Pancreas (tissue), 10 donors: Measurements from ENCODE around the gene IL6ST. TPM values are rescaled to one million over a fixed set of nuclear protein-coding genes. Genes with fewer than 3 reads are reported as not detected.
A peak's percentile ranks its signal among the peaks of the same experiment; 100 is the strongest.

Experiments used
- ATAC-seq, 4 donors: fragments of 200-7000 bp; cut with Tn5 transposase; one replicate each; pipeline versions ENCODE4 v1.8.0 to v1.9.1; 2020; ENCODE audit warnings: mild to moderate bottlenecking in 4 of 4, moderate library complexity in 4 of 4
- DNase-seq, 6 donors: peaks; one replicate each; pipeline ENCODE4 v3.0.0-alpha.2; 2020
- FAIRE-seq: peaks from 2 replicates; lab custom pipeline; 2012; peaks lifted over from hg19 to GRCh38; lab: Jason Lieb, UNC
- H3K27ac ChIP-seq, 4 donors: fragments of 200-600 bp; sonication (generic); 1 replicate in 3 of 4; 2 replicates in 1 of 4; pipeline versions ENCODE4 v1.5.0 to v1.8.0; 2020
- H3K27me3 ChIP-seq, 4 donors: fragments of 200-600 bp; one replicate each; pipeline ENCODE4 v1.8.0; 2021
- H3K36me3 ChIP-seq, 3 donors: fragments of 200-600 bp; sonication (generic) in 1 of 3; one replicate each; pipeline versions ENCODE4 v1.5.0 to v1.8.0; 2020 to 2021
- H3K4me1 ChIP-seq, 3 donors: fragments of 200-600 bp; one replicate each; pipeline ENCODE4 v1.8.0; 2021
- H3K4me3 ChIP-seq, 4 donors: fragments of 200-600 bp; sonication (generic) in 2 of 4; one replicate each; pipeline versions ENCODE4 v1.5.0 to v1.8.0; 2020 to 2021
- H3K9me3 ChIP-seq, 4 donors: fragments of 200-600 bp; one replicate each; pipeline ENCODE4 v1.8.0; 2021
- CTCF ChIP-seq, 4 donors: fragments of 200-600 bp; sonication (generic) in 3 of 4; IDR thresholded peaks; one replicate each; pipeline versions ENCODE4 v1.5.0 to v1.8.0; 2021; ENCODE audit warnings: antibody characterized with exemption in 4 of 4
- WGBS, 2 donors: extraction: QIAGEN DNeasy Blood & Tissue Kit; methylation state at CpG; one replicate each; pipeline ENCODE4 v1.1.7; 2013; 5-methylcytosine and 5-hydroxymethylcytosine counted together
- intact Hi-C, 3 donors: fragments of 100-400 bp; cut with DNase I; formaldehyde crosslinking; loops; one replicate each; pipeline versions ENCODE4 v1.11.1 to v1.14.2; 2022
- polyA plus RNA-seq, 2 donors: library from polyadenylated mRNA; stranded (reverse); fragments of 200-250 nt; gene quantifications; one replicate each; pipeline ENCODE4 v1.2.3, GENCODE V29; 2013
- total RNA-seq, 6 donors: library from RNA; stranded (reverse); fragmentation: NEBNext Ultra II Directional in 4 of 6; extraction: Animal tissue kit (Norgen Biotek cat#: 25700) in 4 of 6; gene quantifications; one replicate each; pipeline versions ENCODE4 v1.2.1 to v1.2.4, GENCODE V29; 2021 to 2023
- donor health status: healthy with polysubstance abuse.
- donor health status: DM: no; HTN: no; CAD: no; lungs with moderate emphysema.
- donor health status: DM: no; HTN: no; CAD: no.
- donor health status: control.
- donor health status: control.
- donor health status: Bipolar disorder and iron deficiency.
- donor health status: DM: yes; HTN: yes; CAD: no.
- donor health status: DM: no; HTN: no; CAD: no.
- donor health status: DM: no; HTN: no; CAD: no.
- donor health status: DM: yes; HTN: yes; CAD: no.

The IL6ST gene
- total and polyA plus RNA-seq, 8 donors = 14.5 to 165 (median 63.6) TPM

GRCh38 chr5:55933377-55934114, 61.2 kb downstream of the IL6ST start:
- Histone ChIP-seq H3K4me3 (no peak overlapping the region), H3K27me3 (no peaks in the 10 kb centered on the region), H3K36me3 (no peaks in the 10 kb centered on the region), H3K9me3 (no peaks in the 10 kb centered on the region), H3K27ac (no peak overlapping the region), H3K4me1 (no peaks in the 10 kb centered on the region)
- 88 to 90% methylated on average over 14 of the region's 14 CpGs for WGBS, 2 donors
- no peak for TF ChIP-seq CTCF (IDR thresholded peaks at IDR 0.05)
- intact Hi-C loops = no loop called here
- DNase-seq = no peak
- ATAC-seq = peak in 1 of 4 donors; percentile 4
- FAIRE-seq = no peak

- no peak for TF ChIP-seq CTCF (IDR thresholded peaks at IDR 0.05)
- WGBS, 2 donors = 76 to 82% methylated on average over 4 of the region's 4 CpGs
- no peak for FAIRE-seq
- H3K36me3 ChIP-seq = no peaks in the 10 kb centered on the region
- ATAC-seq = no peak
- no peak overlapping the region for H3K4me3 ChIP-seq
- intact Hi-C loops = no loop called here
- H3K27me3 ChIP-seq = no peaks in the 10 kb centered on the region
- no peaks in the 10 kb centered on the region for H3K9me3 ChIP-seq
- no peak for DNase-seq
- H3K4me1 ChIP-seq = no peaks in the 10 kb centered on the region
- H3K27ac ChIP-seq = no peak overlapping the region
Observed at GRCh38 chr5:55932700-55933099, 62.1 kb downstream of the IL6ST start.

- H3K9me3 ChIP-seq = no peaks in the 10 kb centered on the region
- H3K27ac ChIP-seq = no peak overlapping the region
- no peak overlapping the region for H3K4me3 ChIP-seq
- no peak for ATAC-seq
- no peak for DNase-seq
- H3K36me3 ChIP-seq = no peaks in the 10 kb centered on the region
- no peaks in the 10 kb centered on the region for H3K4me1 ChIP-seq
- 77 to 80% methylated on average over 12 of the region's 12 CpGs for WGBS, 2 donors
- intact Hi-C loops = no loop called here
- no peaks in the 10 kb centered on the region for H3K27me3 ChIP-seq
- TF ChIP-seq CTCF (IDR thresholded peaks at IDR 0.05) = no peak
- FAIRE-seq = no peak
Observed at GRCh38 chr5:55929020-55929799, 65.6 kb downstream of the IL6ST start.

GRCh38 chr5:55927861-55928655, 66.7 kb downstream of the IL6ST start:
- WGBS, 2 donors = 83 to 88% methylated on average over 12 of the region's 12 CpGs
- no peak overlapping the region for H3K4me3 ChIP-seq
- intact Hi-C loops = no loop called here
- no peak for DNase-seq
- H3K36me3 ChIP-seq = no peaks in the 10 kb centered on the region
- no peak overlapping the region for H3K27ac ChIP-seq
- H3K27me3 ChIP-seq = no peaks in the 10 kb centered on the region
- TF ChIP-seq CTCF (IDR thresholded peaks at IDR 0.05) = no peak
- ATAC-seq = no peak
- H3K9me3 ChIP-seq = no peaks in the 10 kb centered on the region
- no peak for FAIRE-seq
- H3K4me1 ChIP-seq = no peaks in the 10 kb centered on the region
